ENCODE results near the gene TM4SF1.

Gene TM4SF1

GRCh38 chr3:149332227-149332765, 45.2 kb downstream of the TM4SF1 start:
- TF ChIP-seq CTCF (IDR thresholded peaks at IDR 0.05; ENCODE audit: borderline replicate concordance, insufficient read depth, low read depth, low read length) = no peak
- H3K4me3 ChIP-seq (ENCODE audit: low read depth, low read length) = no peak overlapping the region

- TF ChIP-seq CTCF (IDR thresholded peaks at IDR 0.05; ENCODE audit: borderline replicate concordance, insufficient read depth, low read depth, low read length) = no peak
Observed at GRCh38 chr3:149331396-149331795, 46.1 kb downstream of the TM4SF1 start.

GRCh38 chr3:149330609-149331331, 46.7 kb downstream of the TM4SF1 start:
- no peak overlapping the region for H3K4me3 ChIP-seq (ENCODE audit: low read depth, low read length)
- no peak for TF ChIP-seq CTCF (IDR thresholded peaks at IDR 0.05; ENCODE audit: borderline replicate concordance, insufficient read depth, low read depth, low read length)

More at GRCh38 chr3:149331396-149331795, 46.1 kb downstream of the TM4SF1 start:
- H3K4me3 ChIP-seq (ENCODE audit: low read depth, low read length) = no peak overlapping the region

GRCh38 chr3:149327156-149327555, 50.3 kb downstream of the TM4SF1 start:
- no peak overlapping the region for H3K4me3 ChIP-seq (ENCODE audit: low read depth, low read length)
- no peak for TF ChIP-seq CTCF (IDR thresholded peaks at IDR 0.05; ENCODE audit: borderline replicate concordance, insufficient read depth, low read depth, low read length)

- H3K4me3 ChIP-seq (ENCODE audit: low read depth, low read length) = no peak overlapping the region
- TF ChIP-seq CTCF (IDR thresholded peaks at IDR 0.05; ENCODE audit: borderline replicate concordance, insufficient read depth, low read depth, low read length) = no peak
Observed at GRCh38 chr3:149325581-149325980, 51.9 kb downstream of the TM4SF1 start.

GRCh38 chr3:149324332-149324731, 53.1 kb downstream of the TM4SF1 start:
- TF ChIP-seq CTCF (IDR thresholded peaks at IDR 0.05; ENCODE audit: borderline replicate concordance, insufficient read depth, low read depth, low read length) = no peak
- no peak overlapping the region for H3K4me3 ChIP-seq (ENCODE audit: low read depth, low read length)

- TF ChIP-seq CTCF (IDR thresholded peaks at IDR 0.05; ENCODE audit: borderline replicate concordance, insufficient read depth, low read depth, low read length) = no peak
- H3K4me3 ChIP-seq (ENCODE audit: low read depth, low read length) = no peak overlapping the region
Observed at GRCh38 chr3:149321640-149322039, 55.8 kb downstream of the TM4SF1 start.
